ENCODE results near the gene SIT1. TPM values are rescaled to one million over a fixed set of nuclear protein-coding genes. Genes with fewer than 3 reads are reported as not detected.
A peak's percentile ranks its signal among the peaks of the same experiment; 100 is the strongest.

Gene SIT1
- total RNA-seq, 1 donor from 2014 or later: not detected

- H3K4me1 Mint-ChIP-seq (ENCODE audit: low read depth, unreplicated experiment): peaks cover 4% of the 10 kb centered on the region
- no peaks in the 10 kb centered on the region for H3K79me2 ChIP-seq (ENCODE audit: insufficient read depth, low read length)
- no peaks in the 10 kb centered on the region for H4K20me1 ChIP-seq (ENCODE audit: insufficient read depth, low read length)
- no peak for DNase-seq (ENCODE audit: low read depth)
- peak within 1 kb of the TSS; percentile 21 for H3K4me3 ChIP-seq (ENCODE audit: insufficient read depth, low read depth, low read length)
- H3K4me1 ChIP-seq (ENCODE audit: insufficient read depth, low read length): peaks cover 8% of the 10 kb centered on the region
- H3K27ac ChIP-seq (ENCODE audit: low read depth, low read length): no peak within 1 kb of the TSS
- no peaks in the 10 kb centered on the region for H3K9me3 ChIP-seq (ENCODE audit: insufficient read depth, low read depth, low read length)
- H3K4me3 Mint-ChIP-seq (ENCODE audit: unreplicated experiment): no peak within 1 kb of the TSS
- H2AFZ ChIP-seq (ENCODE audit: low read depth, low read length): peak within 1 kb of the TSS; percentile 74
- peaks cover 34% of the 10 kb centered on the region for H3K27me3 ChIP-seq (ENCODE audit: insufficient read depth, low read length)
- H3K4me2 ChIP-seq (ENCODE audit: low read length): peak within 1 kb of the TSS; percentile 82
- peaks cover 6% of the 10 kb centered on the region for H3K36me3 Mint-ChIP-seq (ENCODE audit: low read depth, unreplicated experiment)
- H3K27ac Mint-ChIP-seq (ENCODE audit: unreplicated experiment): peak within 1 kb of the TSS; percentile 18
- H3K9me3 Mint-ChIP-seq (ENCODE audit: unreplicated experiment): peaks cover 6% of the 10 kb centered on the region
- no peak for FAIRE-seq
- TF ChIP-seq CTCF (IDR thresholded peaks at IDR 0.05; ENCODE audit: insufficient read depth, low read depth, low read length): no peak
- no peak for TF ChIP-seq EZH2 (IDR thresholded peaks at IDR 0.05; ENCODE audit: insufficient read depth, low read length)
- H3K27me3 Mint-ChIP-seq (ENCODE audit: low read depth, unreplicated experiment): peaks cover 71% of the 10 kb centered on the region
- H3K9ac ChIP-seq (ENCODE audit: low read length): peak within 1 kb of the TSS; percentile 48
- no peaks in the 10 kb centered on the region for H3K36me3 ChIP-seq (ENCODE audit: insufficient read depth, low read length)
These were observed 32.4 kb downstream of the SIT1 start, which contains the start of gene CD72 for GRCh38 chr9:35618325-35618727. Gene CD72, minus strand, starts transcription at chr9:35618413. Its CDS starts 110 bp downstream, at chr9:35618303.

- Histone ChIP-seq H3K36me3 (ENCODE audit: insufficient read depth, low read length) (no peaks in the 10 kb centered on the region), H2AFZ (ENCODE audit: low read depth, low read length) (peak overlapping the region; percentile 74), H3K4me2 (ENCODE audit: low read length) (peak overlapping the region; percentile 82), H3K27ac (ENCODE audit: low read depth, low read length) (no peak overlapping the region), H4K20me1 (ENCODE audit: insufficient read depth, low read length) (no peaks in the 10 kb centered on the region), H3K9ac (ENCODE audit: low read length) (peak overlapping the region; percentile 48), H3K9me3 (ENCODE audit: insufficient read depth, low read depth, low read length) (no peaks in the 10 kb centered on the region), H3K4me3 (ENCODE audit: insufficient read depth, low read depth, low read length) (peak overlapping the region; percentile 21), H3K79me2 (ENCODE audit: insufficient read depth, low read length) (no peaks in the 10 kb centered on the region), H3K4me1 (ENCODE audit: insufficient read depth, low read length) (peaks cover 8% of the 10 kb centered on the region), H3K27me3 (ENCODE audit: insufficient read depth, low read length) (peaks cover 34% of the 10 kb centered on the region)
- no peak for FAIRE-seq
- TF ChIP-seq EZH2 (IDR thresholded peaks at IDR 0.05; ENCODE audit: insufficient read depth, low read length) (no peak), CTCF (IDR thresholded peaks at IDR 0.05; ENCODE audit: insufficient read depth, low read depth, low read length) (no peak)
- Mint-ChIP-seq H3K27me3 (ENCODE audit: low read depth, unreplicated experiment) (peaks cover 78% of the 10 kb centered on the region), H3K4me1 (ENCODE audit: low read depth, unreplicated experiment) (peaks cover 4% of the 10 kb centered on the region), H3K9me3 (ENCODE audit: unreplicated experiment) (peaks cover 6% of the 10 kb centered on the region), H3K36me3 (ENCODE audit: low read depth, unreplicated experiment) (peaks cover 6% of the 10 kb centered on the region), H3K27ac (ENCODE audit: unreplicated experiment) (peak overlapping the region; percentile 18), H3K4me3 (ENCODE audit: unreplicated experiment) (no peak overlapping the region)
- no peak for DNase-seq (ENCODE audit: low read depth)
These were observed 33.2 kb downstream of the SIT1 start for GRCh38 chr9:35617548-35617947.

- Histone ChIP-seq H3K9me3 (ENCODE audit: insufficient read depth, low read depth, low read length) (no peaks in the 10 kb centered on the region), H3K27me3 (ENCODE audit: insufficient read depth, low read length) (peaks cover 34% of the 10 kb centered on the region), H2AFZ (ENCODE audit: low read depth, low read length) (peak overlapping the region; percentile 74), H3K36me3 (ENCODE audit: insufficient read depth, low read length) (no peaks in the 10 kb centered on the region), H3K4me1 (ENCODE audit: insufficient read depth, low read length) (peaks cover 8% of the 10 kb centered on the region), H3K4me2 (ENCODE audit: low read length) (peak overlapping the region; percentile 82), H3K9ac (ENCODE audit: low read length) (peak overlapping the region; percentile 48), H3K27ac (ENCODE audit: low read depth, low read length) (no peak overlapping the region), H3K4me3 (ENCODE audit: insufficient read depth, low read depth, low read length) (peak overlapping the region; percentile 21), H3K79me2 (ENCODE audit: insufficient read depth, low read length) (no peaks in the 10 kb centered on the region), H4K20me1 (ENCODE audit: insufficient read depth, low read length) (no peaks in the 10 kb centered on the region)
- Mint-ChIP-seq H3K4me3 (ENCODE audit: unreplicated experiment) (peak overlapping the region; percentile 60), H3K9me3 (ENCODE audit: unreplicated experiment) (peaks cover 6% of the 10 kb centered on the region), H3K4me1 (ENCODE audit: low read depth, unreplicated experiment) (peaks cover 4% of the 10 kb centered on the region), H3K36me3 (ENCODE audit: low read depth, unreplicated experiment) (peaks cover 6% of the 10 kb centered on the region), H3K27ac (ENCODE audit: unreplicated experiment) (peak overlapping the region; percentile 48), H3K27me3 (ENCODE audit: low read depth, unreplicated experiment) (peaks cover 74% of the 10 kb centered on the region)
- TF ChIP-seq CTCF (IDR thresholded peaks at IDR 0.05; ENCODE audit: insufficient read depth, low read depth, low read length) (no peak), EZH2 (IDR thresholded peaks at IDR 0.05; ENCODE audit: insufficient read depth, low read length) (peak; percentile 55)
- DNase-seq (ENCODE audit: low read depth): peak; percentile 51
- no peak for FAIRE-seq
These were observed 33.9 kb downstream of the SIT1 start for GRCh38 chr9:35616681-35617459.

All from astrocyte (in vitro differentiated cells and primary cell).